HepG2 (cell line): ENCODE measurements around the gene NFKB1. TPM values are rescaled to one million over a fixed set of nuclear protein-coding genes. Genes with fewer than 3 reads are reported as not detected.

ENCODE experiments used
- ATAC-seq: fragments of 200-7000 bp; cut with Tn5 transposase; 3 replicates; pipeline ENCODE4 v1.9.1; 2020; ENCODE audit warnings: mild to moderate bottlenecking, moderate library complexity
- BruUV-seq: library from RNA; stranded (reverse); fragments of 400-500 nt; replicated peaks from 2 replicates; lab custom pipeline; 2021; lab: Mats Ljungman, UMichigan
- CTCF ChIA-PET: fragments of 300-600 bp; formaldehyde crosslinking; extraction: SDS; loops from one replicate; lab custom pipeline; 2021; ENCODE audit warnings: low total read pairs, inconsistent platforms, low intra/inter-chr PET ratio; lab: Yijun Ruan, JAX
- POLR2A ChIA-PET: fragments of 350-600 bp; sonication (Branson Sonifier 250); formaldehyde crosslinking; loops from one replicate; lab custom pipeline; 2020; ENCODE audit warnings: antibody characterized with exemption, inconsistent platforms; lab: Yijun Ruan, JAX
- DNase-seq: peaks from one replicate; pipeline ENCODE4 v3.0.0-alpha.2; 2015; ENCODE audit warnings: low spot score
- FAIRE-seq: peaks from 3 replicates; lab custom pipeline; 2011; peaks lifted over from hg19 to GRCh38; lab: Jason Lieb, UNC
- H2AFZ ChIP-seq: one replicate; pipeline ENCODE4 v1.6.1; 2011; ENCODE audit warnings: low read length, inconsistent platforms
- H3K27ac ChIP-seq: fragments of 300-600 bp; 3 replicates; pipeline ENCODE4 v1.8.0; 2011; ENCODE audit warnings: mixed run types, mild to moderate bottlenecking, mixed read lengths, low read length, inconsistent platforms; ENCODE audit not compliant: insufficient read depth; ENCODE audit errors: extremely low read length
- H3K27me3 ChIP-seq, 2 experiments: fragments of 200-600 bp in 1 of 2; 2 replicates in 1 of 2; 3 replicates in 1 of 2; pipeline versions ENCODE4 v1.6.0 to v1.8.0; 2011; ENCODE audit warnings: low read length in 2 of 2, mild to moderate bottlenecking in 2 of 2, moderate library complexity in 2 of 2, inconsistent platforms in 1 of 2; ENCODE audit not compliant: insufficient read depth in 2 of 2, control insufficient read depth in 1 of 2
- H3K36me3 ChIP-seq, 2 experiments: fragments of 200-600 bp in 1 of 2; replicated peaks in 1 of 2; 2 replicates in 1 of 2; 3 replicates in 1 of 2; pipeline versions ENCODE4 v1.5.1 to v1.8.0; 2011; ENCODE audit warnings: low read length in 2 of 2, inconsistent platforms in 1 of 2; ENCODE audit not compliant: insufficient read depth in 2 of 2, control insufficient read depth in 1 of 2
- H3K4me1 ChIP-seq: 2 replicates; pipeline ENCODE4 v1.5.1; 2012; ENCODE audit warnings: low read length, inconsistent platforms; ENCODE audit not compliant: insufficient read depth
- H3K4me2 ChIP-seq: 2 replicates; pipeline ENCODE4 v1.6.0; 2011; ENCODE audit warnings: low read depth, low read length, inconsistent platforms
- H3K4me3 ChIP-seq, 3 experiments: fragments of 200-600 bp in 1 of 3; sonication (generic), shearing (Covaris generic) in 1 of 3; replicated peaks in 1 of 3; 2 replicates each; pipeline ENCODE4 v1.5.1; 2011 to 2016; ENCODE audit warnings: low read length in 3 of 3, inconsistent platforms in 2 of 3, low read depth in 2 of 3, mild to moderate bottlenecking in 2 of 3, control low read depth in 1 of 3, mixed read lengths in 1 of 3; ENCODE audit not compliant: insufficient read depth in 1 of 3
- H3K79me2 ChIP-seq: one replicate; pipeline ENCODE4 v1.6.1; 2011; ENCODE audit warnings: low read length, inconsistent platforms; ENCODE audit not compliant: insufficient read depth
- H3K9ac ChIP-seq: 2 replicates; pipeline ENCODE4 v1.6.0; 2011; ENCODE audit warnings: mild to moderate bottlenecking, low read depth, low read length, inconsistent platforms; ENCODE audit not compliant: insufficient read depth
- H3K9me3 ChIP-seq: 2 replicates; pipeline ENCODE4 v1.5.1; 2012; ENCODE audit warnings: mild to moderate bottlenecking, low read length
- H4K20me1 ChIP-seq: 2 replicates; pipeline ENCODE4 v1.6.0; 2011; ENCODE audit warnings: inconsistent platforms, mild to moderate bottlenecking, low read length, moderate library complexity; ENCODE audit not compliant: insufficient read depth
- AHDC1 ChIP-seq: sonication (generic); formaldehyde crosslinking; IDR thresholded peaks from 2 replicates; pipeline ENCODE4 v1.5.1; 2020; ENCODE audit warnings: mild to moderate bottlenecking, missing genetic modification reagents, borderline replicate concordance
- FOXO1 ChIP-seq: sonication (generic); formaldehyde crosslinking; IDR thresholded peaks from 2 replicates; pipeline ENCODE4 v1.4.0; 2020; ENCODE audit warnings: missing genetic modification reagents
- MED1 ChIP-seq: sonication (generic); formaldehyde crosslinking; IDR thresholded peaks from 2 replicates; pipeline ENCODE4 v1.4.0; 2020; ENCODE audit warnings: missing genetic modification reagents
- NKX3-1 ChIP-seq: sonication (generic); formaldehyde crosslinking; IDR thresholded peaks from 2 replicates; pipeline ENCODE4 v1.5.0; 2020; ENCODE audit warnings: missing genetic modification reagents
- PBX3 ChIP-seq: sonication (generic); formaldehyde crosslinking; IDR thresholded peaks from 2 replicates; pipeline ENCODE4 v1.8.1; 2023; ENCODE audit warnings: missing genetic modification reagents, inconsistent platforms, borderline replicate concordance
- SMYD3 ChIP-seq: sonication (generic); formaldehyde crosslinking; IDR thresholded peaks from 2 replicates; pipeline ENCODE4 v1.8.1; 2023; ENCODE audit warnings: mild to moderate bottlenecking, missing genetic modification reagents
- ZNF33A ChIP-seq: sonication (generic); formaldehyde crosslinking; IDR thresholded peaks from 2 replicates; pipeline ENCODE4 v1.5.1; 2020; ENCODE audit warnings: missing genetic modification reagents, mild to moderate bottlenecking, moderate library complexity, borderline replicate concordance
- ZNF557 ChIP-seq: sonication (generic); formaldehyde crosslinking; IDR thresholded peaks from 2 replicates; pipeline ENCODE4 v1.4.0; 2020; ENCODE audit warnings: missing genetic modification reagents
- ZNF576 ChIP-seq: sonication (generic); formaldehyde crosslinking; IDR thresholded peaks from 2 replicates; pipeline ENCODE4 v1.4.0; 2020; ENCODE audit warnings: mild to moderate bottlenecking, missing genetic modification reagents
- ZNF615 ChIP-seq: sonication (generic); formaldehyde crosslinking; IDR thresholded peaks from 2 replicates; pipeline ENCODE4 v1.5.0; 2020; ENCODE audit warnings: mild to moderate bottlenecking, missing genetic modification reagents, borderline replicate concordance
- WGBS: methylation state at CpG from one replicate; pipeline ENCODE4 v1.1.6; 2017; ENCODE audit warnings: low lambda C conversion rate; 5-methylcytosine and 5-hydroxymethylcytosine counted together
- in situ Hi-C: cut with HindIII; loops from 2 replicates; pipeline ENCODE4 v1.10.0; 2017; ENCODE audit warnings: low pct_unique_long_range_greater_than_20kb; ENCODE audit not compliant: extremely low pct_ligation_motif_present
- intact Hi-C: fragments of 100-400 bp; cut with micrococcal nuclease; formaldehyde crosslinking; loops from one replicate; pipeline ENCODE4 v1.10.0; 2022; ENCODE audit not compliant: unreplicated experiment
- polyA plus RNA-seq, 8 experiments: library from polyadenylated mRNA; depleted of rRNA in 3 of 8; stranded (reverse) in 7 of 8; unstranded in 1 of 8; fragments of >200 nt; fragmentation: Illumina TruSeq in 4 of 8; extraction: Trizol in 4 of 8; gene quantifications; 2 replicates each; pipeline versions ENCODE4 v1.2.1 to v1.2.3, GENCODE V29; 2011 to 2016; ENCODE audit warnings: low read depth in 4 of 8, missing spikeins in 1 of 8, mixed read lengths in 1 of 8; ENCODE audit not compliant: insufficient read depth in 1 of 8
- total RNA-seq, 5 experiments: library from RNA; depleted of rRNA; stranded (reverse); fragments of >200 nt; fragmentation: Illumina TruSeq; extraction: Trizol; gene quantifications; 2 replicates each; pipeline ENCODE4 v1.2.3, GENCODE V29; 2016; ENCODE audit warnings: low read depth in 1 of 5

The NFKB1 gene
- total and polyA plus RNA-seq, 2 of the 13 experiments (the other 11 are each of a cell fraction or from before 2014, with no cell fraction given) = 15.4 to 31.6 TPM

GRCh38 chr4:102593147-102593546, 92.0 kb downstream of the NFKB1 start:
- BruUV-seq = no TSS peak
- in situ Hi-C loops (no loop called here), intact Hi-C loops (no loop called here)
- ATAC-seq (no peak), DNase-seq (no peak), FAIRE-seq (no peak)
- no peaks in the 10 kb centered on the region for H3K4me1 ChIP-seq
- peaks cover 11 to 44% of the 10 kb centered on the region in 2 experiments for H3K36me3 ChIP-seq
- no peak overlapping the region for H2AFZ ChIP-seq
- no peak overlapping the region for H3K4me2 ChIP-seq
- ChIA-PET CTCF (no interaction called here), POLR2A (no interaction called here)
- H3K4me3 ChIP-seq = no peak overlapping the region
- H3K27me3 ChIP-seq = no peaks in the 10 kb centered on the region
- 98% methylated on average over 7 of the region's 7 CpGs for whole genome bisulfite sequencing
- no peaks in the 10 kb centered on the region for H3K9me3 ChIP-seq
- no peak overlapping the region for H3K9ac ChIP-seq
- H3K27ac ChIP-seq = no peak overlapping the region
- no peak for TF ChIP-seq AHDC1 (CRISPR knock-in tag)
- H4K20me1 ChIP-seq = no peaks in the 10 kb centered on the region
- no peaks in the 10 kb centered on the region for H3K79me2 ChIP-seq

- Histone ChIP-seq H3K27me3 (no peaks in the 10 kb centered on the region), H3K4me1 (no peaks in the 10 kb centered on the region), H3K4me2 (no peak overlapping the region), H2AFZ (no peak overlapping the region), H3K36me3 (peaks cover 11 to 51% of the 10 kb centered on the region in 2 experiments), H3K4me3 (no peak overlapping the region), H3K27ac (no peak overlapping the region), H4K20me1 (no peaks in the 10 kb centered on the region), H3K9ac (no peak overlapping the region), H3K9me3 (no peaks in the 10 kb centered on the region), H3K79me2 (no peaks in the 10 kb centered on the region)
- intact Hi-C loops (no loop called here), in situ Hi-C loops (no loop called here)
- BruUV-seq = no TSS peak
- FAIRE-seq (no peak), DNase-seq (no peak), ATAC-seq (no peak)
- 77% methylated on average over 2 of the region's 2 CpGs for WGBS
- ChIA-PET POLR2A (no interaction called here), CTCF (no interaction called here)
- TF ChIP-seq ZNF576 = no peak
- TF ChIP-seq MED1 (CRISPR knock-in tag) = no peak
- TF ChIP-seq FOXO1 (CRISPR knock-in tag) = no peak
- no peak for TF ChIP-seq PBX3 (CRISPR knock-in tag)
- TF ChIP-seq ZNF615 (CRISPR knock-in tag) = no peak
- no peak for TF ChIP-seq ZNF33A
- TF ChIP-seq SMYD3 (CRISPR knock-in tag) = no peak
- TF ChIP-seq ZNF557 (CRISPR knock-in tag) = no peak
- TF ChIP-seq NKX3-1 (CRISPR knock-in tag) = no peak
Observed at GRCh38 chr4:102594000-102594399, 92.8 kb downstream of the NFKB1 start.
